Umbilical cord (tissue), 2 donors: ENCODE results near the gene GPR161. TPM values are rescaled to one million over a fixed set of nuclear protein-coding genes. Genes with fewer than 3 reads are reported as not detected.
"Not testable (repeated sequence)": the region's sequence is repeated elsewhere in the genome, so short reads cannot be mapped to it uniquely, and the experiment has no call there.

Source experiments
- DNase-seq: peaks from one replicate; pipeline ENCODE4 v3.0.0-alpha.2; 2015; ENCODE audit warnings: low spot score
- total RNA-seq: library from RNA; depleted of rRNA; stranded (reverse); fragments of >200 nt; gene quantifications from one replicate; pipeline ENCODE4 v1.2.3, GENCODE V29; 2014; ENCODE audit warnings: low replicate concordance; ENCODE audit not compliant: insufficient read depth

GPR161 gene, protein sequence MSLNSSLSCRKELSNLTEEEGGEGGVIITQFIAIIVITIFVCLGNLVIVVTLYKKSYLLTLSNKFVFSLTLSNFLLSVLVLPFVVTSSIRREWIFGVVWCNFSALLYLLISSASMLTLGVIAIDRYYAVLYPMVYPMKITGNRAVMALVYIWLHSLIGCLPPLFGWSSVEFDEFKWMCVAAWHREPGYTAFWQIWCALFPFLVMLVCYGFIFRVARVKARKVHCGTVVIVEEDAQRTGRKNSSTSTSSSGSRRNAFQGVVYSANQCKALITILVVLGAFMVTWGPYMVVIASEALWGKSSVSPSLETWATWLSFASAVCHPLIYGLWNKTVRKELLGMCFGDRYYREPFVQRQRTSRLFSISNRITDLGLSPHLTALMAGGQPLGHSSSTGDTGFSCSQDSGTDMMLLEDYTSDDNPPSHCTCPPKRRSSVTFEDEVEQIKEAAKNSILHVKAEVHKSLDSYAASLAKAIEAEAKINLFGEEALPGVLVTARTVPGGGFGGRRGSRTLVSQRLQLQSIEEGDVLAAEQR
- total RNA-seq, result 20.0 TPM

DNA sequence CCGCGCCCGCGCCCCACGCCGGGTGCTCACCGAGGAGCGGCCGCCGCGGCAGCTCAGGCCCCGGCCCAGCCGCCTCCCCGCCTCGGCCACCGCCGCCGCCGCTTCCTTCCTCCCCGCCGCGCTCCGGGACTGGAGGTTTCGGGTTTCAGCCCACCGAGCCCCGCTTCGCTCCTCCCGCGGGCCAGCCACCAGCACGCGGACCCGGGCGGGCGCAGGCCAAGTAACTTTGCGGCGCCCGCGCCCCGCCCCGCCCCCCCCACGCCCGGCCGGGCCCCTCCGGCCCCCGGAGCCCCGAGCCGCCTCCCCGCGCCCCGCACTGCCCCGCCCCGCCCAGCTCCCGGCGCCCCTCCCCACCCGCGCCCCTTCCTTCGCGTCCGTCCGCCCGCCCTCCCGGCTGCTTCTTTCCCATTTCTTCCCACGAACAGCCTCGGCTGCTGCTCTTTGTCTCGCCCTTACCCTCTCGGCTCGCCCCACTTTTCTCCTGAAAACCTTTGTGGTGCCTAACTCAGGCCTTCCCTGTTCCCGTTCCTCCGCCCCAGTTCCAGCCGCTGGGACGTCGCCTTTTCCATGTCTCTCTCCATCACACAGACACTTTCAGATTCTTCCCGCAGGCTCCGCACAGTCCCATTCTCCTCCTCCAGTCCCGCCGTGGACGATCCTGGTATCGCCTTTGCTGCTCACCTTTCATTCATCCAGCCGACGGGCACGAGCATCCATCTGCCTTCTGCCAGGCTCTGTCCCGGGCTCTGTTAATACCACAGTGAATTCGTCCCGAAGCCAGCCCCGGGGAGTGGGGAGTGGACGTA lies at the start of gene GPR161:
Gene GPR161, minus strand, starts transcription at position 222 of the 806 bp plus-strand sequence. CDS start 32,080 bp downstream, outside the sequence.
- DNase-seq, result peak; percentile 66

DNA sequence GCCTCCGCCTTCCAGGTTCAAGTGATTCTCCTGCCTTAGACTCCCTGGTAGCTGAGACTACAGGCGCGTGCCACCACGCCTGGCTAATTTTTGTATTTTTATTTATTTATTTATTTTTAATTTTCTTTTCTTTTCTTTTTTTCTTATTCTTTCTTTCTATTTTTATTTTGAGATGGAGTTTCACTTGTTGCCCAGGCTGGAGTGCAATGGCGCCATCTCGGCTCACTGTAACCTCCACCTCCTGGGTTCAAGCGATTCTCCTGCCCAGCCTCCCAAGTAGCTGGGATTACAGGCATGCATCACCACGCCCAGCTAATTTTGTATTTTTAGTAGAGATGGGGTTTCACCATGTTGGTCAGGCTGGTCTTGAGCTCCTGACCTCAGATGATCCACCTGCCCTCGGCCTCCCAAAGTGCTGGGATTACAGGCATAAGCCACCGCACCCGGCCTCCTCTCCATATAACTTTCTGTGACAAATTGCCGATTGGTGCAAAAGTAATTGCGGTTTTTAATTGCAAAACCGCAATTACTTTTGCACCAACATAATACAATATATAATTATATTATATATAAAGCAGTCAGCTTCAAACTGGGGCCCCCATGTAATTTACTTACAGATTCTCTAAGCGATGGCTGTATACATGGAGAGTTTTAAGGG lies 44.5 kb upstream of the GPR161 start:
- not testable (repeated sequence) for DNase-seq

DNA sequence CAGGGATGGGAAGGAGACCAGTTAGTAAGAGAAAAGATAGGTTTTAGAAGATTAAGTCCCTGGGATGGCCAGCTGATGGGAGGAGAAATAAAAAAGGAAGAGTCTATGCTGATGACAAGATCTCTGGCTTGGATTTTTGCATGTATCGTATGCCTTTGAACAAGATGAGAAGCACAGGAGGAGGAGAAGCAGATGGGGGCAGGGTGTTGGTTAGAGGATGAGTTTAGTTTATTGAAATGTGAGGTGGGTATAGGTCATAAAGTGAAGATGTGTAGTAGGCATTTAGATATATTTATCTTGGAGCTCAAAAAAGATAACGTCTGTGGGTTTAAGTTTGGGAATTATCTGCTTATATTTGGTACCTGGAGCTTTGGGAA lies 43.4 kb upstream of the GPR161 start:
- DNase-seq, result no peak

DNA sequence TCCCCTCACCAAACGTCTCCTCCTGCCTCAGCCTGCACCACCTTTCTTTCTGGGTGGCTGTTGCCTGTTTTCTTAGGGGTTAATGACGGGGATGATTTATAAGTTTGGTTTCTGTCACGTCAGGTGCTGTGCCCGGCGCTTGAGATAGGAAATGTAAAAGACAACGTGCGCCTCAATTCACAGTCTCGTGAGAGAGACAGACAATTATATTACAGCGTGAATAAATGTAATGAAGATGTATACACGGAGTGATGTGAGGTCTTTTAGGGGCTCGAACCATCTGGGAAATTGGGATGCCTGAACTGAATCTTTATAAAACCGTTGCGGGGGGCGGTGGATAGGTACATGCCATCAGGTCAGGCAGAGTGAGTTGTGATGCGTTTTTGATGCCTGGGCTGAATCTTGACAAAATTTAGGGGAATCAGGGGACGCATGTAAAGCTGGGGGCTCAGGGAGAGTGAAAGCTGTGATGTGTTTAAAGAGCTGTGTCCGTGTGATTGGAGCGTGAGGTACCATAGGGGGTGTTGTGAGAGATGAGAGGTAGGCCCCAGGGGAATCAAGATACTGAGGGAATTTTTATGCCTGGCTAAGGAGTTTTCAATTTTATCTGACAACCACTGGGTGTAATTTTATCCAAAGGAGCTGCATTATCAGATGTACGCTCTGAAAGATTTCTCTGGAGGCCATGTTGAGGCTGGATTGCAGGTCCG lies 42.9 kb upstream of the GPR161 start:
- DNase-seq, result peak; percentile 49

DNA sequence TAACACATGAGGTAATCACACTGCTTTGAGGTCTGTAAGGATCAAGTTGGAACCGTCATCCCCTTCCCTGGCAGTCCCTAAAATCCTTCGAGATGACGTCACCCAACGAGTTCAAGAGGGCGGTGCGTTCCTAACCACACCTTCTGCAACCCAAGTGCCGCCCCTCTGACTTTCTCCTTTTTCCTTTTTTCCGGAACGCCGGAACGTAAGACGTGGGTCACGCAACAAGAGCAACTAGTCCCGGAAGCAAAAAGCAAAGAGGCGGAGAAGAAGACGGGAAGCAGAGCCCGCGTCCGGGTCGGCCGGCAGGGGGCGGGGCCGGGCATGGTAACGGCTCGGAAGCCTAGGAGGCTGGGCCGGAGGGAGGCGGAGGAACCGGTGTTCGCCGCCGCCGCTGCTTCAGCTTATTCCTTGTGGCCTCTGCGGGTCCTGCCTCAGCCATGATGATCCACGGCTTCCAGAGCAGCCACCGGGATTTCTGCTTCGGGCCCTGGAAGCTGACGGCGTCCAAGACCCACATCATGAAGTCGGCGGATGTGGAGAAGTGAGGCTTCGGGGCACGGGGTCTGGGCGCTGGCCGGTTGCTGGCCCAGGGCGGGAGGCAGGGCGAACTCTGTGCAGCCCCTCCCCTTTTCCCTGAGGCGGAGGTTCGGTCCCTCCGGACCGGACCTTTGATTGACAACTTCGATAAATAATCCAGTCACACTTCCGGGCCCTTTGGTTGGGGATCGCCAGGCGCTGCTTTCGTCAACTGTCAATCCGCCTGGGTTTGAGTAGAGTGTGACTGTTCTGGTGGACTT lies 42.1 kb upstream of the GPR161 start, which contains the start of gene TIPRL:
Gene TIPRL, plus strand, starts transcription at position 325 of the 800 bp plus-strand sequence. Its CDS starts 116 bp downstream, at position 441.
- peak; percentile 99 for DNase-seq

DNA sequence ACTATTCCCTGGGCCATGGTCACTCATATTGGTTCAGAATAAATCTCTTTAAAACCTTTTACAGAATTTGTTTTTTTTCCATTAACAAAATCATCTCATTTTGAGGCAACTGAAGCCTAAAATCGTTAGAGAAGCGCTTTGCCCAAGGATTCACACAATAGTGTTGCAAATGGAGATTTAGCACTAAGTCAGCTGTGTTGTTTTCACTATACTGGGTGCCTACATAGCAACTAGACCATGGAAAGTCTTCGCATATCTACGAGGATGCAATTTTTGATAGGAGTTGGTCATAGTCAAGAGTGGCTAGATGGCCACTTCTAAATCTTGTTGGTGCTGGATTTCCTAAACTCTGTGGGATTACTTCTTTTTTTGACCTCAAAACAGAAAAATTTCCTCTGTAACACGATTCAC lies 41.5 kb upstream of the GPR161 start:
- DNase-seq, result no peak

DNA sequence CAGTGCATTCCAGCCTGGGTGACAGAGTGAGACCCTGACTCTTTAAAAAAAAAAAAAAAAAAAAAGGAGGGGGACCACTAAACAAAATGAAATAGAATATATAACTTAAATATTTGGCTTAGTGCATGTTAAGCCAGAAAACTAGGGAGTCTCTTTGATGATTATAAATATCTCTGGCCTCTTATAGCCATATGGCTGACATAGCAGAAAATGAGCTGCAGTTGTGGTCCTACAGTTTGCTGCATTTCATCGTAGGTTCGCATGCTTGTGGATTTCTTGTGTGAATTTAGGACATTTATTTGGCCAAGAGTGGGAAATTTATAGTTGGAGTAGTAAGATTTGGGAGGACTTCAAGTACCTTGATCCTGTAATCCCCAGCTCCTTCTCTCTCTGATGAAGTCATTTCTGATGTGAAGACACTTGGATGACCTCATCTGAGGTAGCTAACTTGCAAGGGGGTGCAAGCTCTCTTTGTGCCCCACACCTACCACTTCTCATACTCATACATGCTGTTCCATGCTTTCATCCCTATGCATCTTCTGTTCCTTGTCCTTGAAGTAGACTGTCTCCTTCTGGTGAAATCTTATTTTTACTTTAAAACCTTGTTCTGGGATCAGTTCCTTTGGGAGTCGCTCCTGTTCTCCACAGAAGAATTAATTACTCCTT lies 35.7 kb upstream of the GPR161 start:
- peak; percentile 41 for DNase-seq

DNA sequence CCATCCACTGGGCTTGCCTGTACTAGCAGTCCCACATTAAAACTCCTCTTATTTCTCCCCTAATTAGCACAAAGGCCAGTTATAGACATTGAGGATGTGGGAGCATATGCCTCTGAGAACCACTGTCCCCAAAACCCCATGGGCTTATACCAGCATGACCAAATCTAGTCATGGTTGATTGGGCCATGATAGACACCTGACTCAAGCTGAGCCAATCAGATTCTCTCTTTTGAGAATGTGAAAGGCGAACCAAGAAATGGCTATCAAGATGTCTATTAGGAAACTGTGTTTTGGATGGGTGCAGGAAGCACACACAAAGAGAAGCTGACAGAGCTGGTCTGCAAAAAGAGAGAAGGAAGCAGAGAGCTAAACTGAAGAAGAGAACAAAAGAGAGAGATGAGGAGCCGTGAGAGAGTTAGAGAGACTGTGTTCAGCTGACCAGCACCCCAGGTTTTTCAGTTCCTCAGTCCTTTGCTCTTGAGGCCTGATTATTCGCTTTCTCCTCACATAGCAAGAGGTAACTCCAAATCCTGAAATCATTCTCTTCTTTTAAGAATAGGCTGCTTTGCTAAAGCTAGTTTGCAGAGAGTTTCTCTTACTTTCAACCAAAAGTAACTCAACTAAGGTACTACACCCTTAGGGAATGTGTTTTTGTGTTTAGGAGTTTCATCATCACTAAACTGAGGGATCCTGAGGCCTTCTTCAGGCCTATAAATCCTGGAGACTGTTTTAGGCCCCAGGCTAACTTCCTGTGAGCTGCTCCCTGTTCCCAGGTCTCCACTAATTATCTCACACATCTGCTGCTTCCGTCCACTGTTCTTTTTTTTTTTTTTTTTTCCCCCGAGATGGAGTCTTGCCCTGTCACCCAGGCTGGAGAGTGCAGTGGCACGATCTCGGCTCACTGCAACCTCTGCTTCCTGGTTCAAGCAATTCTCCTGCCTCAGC lies 34.1 kb upstream of the GPR161 start:
- DNase-seq, result no peak

DNA sequence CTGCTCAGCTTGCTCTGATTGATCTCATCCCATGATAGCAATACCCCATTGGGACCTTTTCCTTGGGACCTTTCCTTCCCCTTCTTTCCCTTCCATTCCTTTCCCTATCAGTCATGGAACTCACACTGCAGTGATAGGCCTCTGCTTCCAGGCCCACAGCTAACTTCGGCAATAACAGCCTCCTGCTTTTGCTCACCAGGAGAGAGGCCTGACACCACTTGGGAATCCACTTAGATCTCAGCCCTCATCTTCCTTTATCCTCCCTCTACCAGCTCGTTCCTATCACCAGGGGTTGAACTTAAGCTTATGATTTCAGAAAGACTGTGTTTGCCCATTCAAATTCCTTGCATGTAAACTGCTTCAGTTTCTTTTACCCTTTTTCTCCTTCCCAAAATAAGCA lies 31.1 kb upstream of the GPR161 start:
- peak; percentile 65 for DNase-seq

DNA sequence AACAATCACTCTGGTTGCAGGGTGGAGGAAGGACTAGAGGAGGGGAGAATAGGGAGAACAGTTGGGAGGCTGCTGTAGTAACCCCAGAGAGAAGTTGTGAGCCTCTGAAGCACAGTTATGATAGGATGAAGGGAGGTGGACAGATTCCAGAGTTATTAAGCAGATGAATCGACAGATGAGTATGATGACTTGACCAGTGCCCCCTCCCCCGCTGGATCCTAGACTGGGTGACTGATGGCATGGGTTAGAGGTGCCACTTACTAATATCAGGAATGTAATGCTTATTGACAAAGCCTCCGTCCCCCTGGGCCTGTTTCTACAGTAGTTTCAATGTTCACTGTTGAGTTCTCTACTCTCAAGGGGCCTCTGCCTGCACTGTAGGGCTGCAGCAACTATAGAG lies 28.0 kb upstream of the GPR161 start:
- no peak for DNase-seq

DNA sequence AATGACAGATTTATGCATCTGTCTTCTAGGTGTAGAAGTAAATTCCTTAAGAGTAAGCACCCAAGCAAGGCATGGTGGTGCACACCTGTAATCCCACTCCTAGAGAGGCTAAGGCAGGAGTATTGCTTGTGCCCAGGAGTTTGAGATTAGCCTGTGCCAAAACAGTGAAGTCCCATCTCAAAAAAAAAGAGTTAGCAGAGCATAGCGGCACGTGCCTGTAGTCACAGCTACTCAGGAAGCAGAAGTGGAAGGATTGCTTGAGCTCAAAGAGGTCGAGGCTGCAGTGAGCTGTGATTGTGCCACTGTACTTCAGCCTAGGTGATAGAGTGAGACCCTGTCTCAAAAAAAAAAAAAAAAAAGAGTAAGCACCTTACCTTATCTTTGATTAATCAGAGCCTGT lies 26.9 kb upstream of the GPR161 start:
- DNase-seq, result no peak

DNA sequence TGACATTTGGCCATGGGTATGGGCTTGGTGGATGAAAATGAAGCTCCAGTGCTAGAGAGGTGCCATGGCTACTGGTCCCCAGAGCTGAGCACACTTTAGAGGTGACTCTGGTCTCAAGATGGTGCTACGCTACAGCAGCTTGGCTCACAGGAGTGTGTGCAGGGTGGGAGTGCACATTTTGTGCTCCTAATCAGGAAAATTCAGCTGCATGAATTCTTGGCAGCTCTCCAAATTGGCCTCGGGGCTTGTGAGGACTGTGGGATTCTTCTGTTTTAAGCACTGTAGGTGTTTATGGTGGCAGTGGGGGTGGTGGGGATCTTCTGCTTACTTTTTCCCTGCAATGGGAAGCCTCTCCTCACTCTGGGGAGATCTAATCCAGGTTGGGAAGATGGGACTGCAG lies 24.7 kb upstream of the GPR161 start:
- peak; percentile 43 for DNase-seq

DNA sequence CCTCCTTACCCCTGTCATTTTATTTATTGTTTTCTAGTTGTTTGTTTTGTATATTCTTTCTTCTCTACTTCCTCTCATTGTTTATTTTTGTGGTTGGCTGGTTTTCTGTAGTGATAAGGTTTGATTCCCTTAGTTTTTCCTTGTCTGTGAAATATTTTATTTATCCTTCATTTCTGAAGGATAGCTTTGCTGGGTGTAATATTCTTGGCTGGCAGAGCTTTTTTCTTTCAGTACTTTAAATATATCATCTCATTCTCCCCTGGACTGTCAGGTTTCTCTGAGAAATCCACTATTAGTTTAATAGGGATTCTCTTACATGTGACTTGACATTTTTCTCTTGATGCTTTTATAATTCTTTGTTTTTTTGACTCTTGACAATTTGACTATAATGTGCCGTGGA lies 23.2 kb upstream of the GPR161 start:
- no peak for DNase-seq

DNA sequence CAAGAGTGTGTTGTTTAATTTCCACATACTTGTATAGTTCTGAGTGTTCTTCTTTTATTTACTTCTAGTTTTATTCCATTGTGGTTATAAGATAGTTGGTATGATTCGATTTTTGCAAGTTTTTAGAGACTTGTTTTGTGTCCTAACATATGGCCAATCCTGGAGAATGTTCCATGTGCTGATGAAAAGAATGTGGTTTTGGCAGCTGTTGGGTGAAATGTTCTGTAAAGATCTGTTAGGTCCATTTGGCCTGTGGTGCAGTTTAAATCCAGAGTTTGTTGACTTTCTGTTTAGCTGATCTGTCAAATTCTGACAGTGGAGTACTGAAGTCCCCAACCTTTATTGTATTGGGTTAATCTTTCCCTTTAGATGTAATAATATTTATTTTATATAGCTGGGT lies 22.5 kb upstream of the GPR161 start:
- no peak for DNase-seq

DNA sequence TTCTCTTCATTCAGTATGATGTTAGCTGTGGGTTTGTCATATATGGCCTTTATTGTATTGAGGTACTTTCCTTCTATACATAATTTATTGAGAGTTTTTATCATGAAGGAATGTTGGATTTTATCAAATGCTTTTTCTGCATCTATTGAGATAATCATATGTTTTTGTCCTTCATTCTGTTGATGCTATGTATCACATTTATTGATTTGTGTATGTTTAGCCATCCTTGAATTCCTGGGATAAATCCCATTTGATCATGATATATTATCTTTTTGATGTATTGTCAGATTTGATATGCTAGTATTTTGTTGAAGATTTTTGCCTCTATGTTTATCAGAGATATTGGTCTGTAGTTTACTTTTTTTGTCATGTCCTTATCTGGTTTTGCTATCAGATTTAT lies 20.9 kb upstream of the GPR161 start:
- DNase-seq, result no peak

DNA sequence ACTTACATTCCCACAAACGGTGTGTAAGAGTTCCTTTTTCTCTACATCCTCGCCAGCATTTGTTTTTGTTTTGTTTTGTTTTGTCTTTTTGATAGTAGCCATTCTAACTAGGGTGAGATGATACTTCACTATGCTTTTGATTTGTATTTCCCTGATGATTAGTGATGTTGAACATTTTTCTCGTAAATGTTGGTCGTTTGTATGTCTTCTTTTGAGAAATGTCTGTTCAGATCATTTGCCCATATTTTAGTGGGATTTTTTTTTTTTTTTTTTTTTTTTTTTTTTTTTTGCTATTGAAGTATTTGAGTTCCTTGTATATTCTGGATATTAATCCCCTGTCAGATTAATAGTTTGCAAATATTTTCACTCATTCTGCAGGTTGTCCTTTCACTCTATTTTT lies 19.2 kb upstream of the GPR161 start:
- no peak for DNase-seq

DNA sequence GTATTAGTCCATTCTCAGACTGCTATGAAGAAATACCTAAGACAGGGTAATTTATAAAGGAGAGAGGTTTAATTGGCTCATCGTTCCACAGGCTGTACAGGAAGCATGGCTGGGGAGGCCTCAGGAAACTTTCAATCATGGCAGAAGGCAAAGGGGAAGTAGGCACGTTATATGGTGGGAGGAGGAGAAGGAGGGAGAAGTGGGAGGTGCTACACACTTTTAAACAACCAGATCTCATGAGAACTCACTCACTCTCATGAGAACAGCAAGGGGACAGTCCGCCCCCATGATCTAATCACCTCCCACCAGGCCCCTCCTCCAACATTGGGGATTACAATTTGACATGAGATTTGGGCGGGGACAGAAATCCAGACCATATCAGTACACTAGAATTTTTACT lies 18.0 kb upstream of the GPR161 start:
- DNase-seq, result not testable (repeated sequence)

DNA sequence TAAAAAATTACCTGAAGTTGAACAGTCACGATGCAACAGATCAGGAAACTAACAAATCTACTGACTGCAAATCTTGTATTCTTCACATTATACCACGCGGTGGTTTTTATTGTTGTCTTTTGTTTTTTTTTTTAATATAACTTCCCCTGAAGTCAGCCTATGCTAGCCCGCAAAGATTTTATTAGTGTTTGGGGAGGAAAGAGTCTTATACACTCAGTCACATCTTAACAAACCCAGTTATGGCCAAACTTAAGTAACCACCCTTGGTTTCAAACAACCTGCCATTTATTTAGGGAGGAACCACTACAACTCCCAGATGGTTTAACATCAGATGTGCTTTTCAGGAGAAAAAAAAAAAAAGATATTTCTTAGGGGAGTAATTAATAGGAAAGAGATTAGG lies 15.2 kb upstream of the GPR161 start:
- DNase-seq, result no peak

DNA sequence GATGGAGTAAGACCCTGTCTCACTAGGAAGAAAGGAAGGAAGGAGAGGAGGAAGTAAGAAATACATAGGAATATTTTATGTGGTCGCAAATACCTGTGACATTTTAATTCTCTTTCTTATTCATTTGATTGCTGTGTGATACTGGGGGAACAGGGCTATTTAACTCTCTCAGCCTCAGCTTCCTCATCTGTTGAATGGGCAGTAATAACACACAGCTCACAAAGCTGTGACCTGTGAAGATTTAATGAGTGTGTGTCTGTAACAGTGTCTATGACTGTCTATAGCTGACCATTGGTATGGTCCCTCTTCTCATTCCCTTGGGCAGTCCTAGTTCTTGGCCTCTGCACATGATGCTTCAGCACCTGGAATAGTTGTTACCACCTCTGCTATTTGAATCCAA lies 13.6 kb upstream of the GPR161 start:
- no peak for DNase-seq
